Measurements from ENCODE around the gene C1orf56. TPM values are rescaled to one million over a fixed set of nuclear protein-coding genes. Genes with fewer than 3 reads are reported as not detected.
A peak's percentile ranks its signal among the peaks of the same experiment; 100 is the strongest.

Gene C1orf56
- total RNA-seq, 3 donors from 2014 or later (not counting 1 experiment from before 2014, with no cell fraction given), result 1.6 to 3.3 (median 1.9) TPM

GRCh38 chr1:151050051-151050688 is 2.6 kb downstream of the C1orf56 start:
- H3K36me3 ChIP-seq (ENCODE audit: control insufficient read depth, insufficient read depth, low read length), result peaks cover 44% of the 10 kb centered on the region
- H3K27me3 Mint-ChIP-seq (ENCODE audit: low read depth in 2 of 2), result no peaks in the 10 kb centered on the region
- no peak for ATAC-seq
- TF ChIP-seq CTCF (IDR thresholded peaks at IDR 0.05), result no peak
- DNase-seq, result no peak
- H3K9me3 Mint-ChIP-seq, result no peaks in the 10 kb centered on the region
- WGBS (ENCODE audit: insufficient coverage), result no CpG with 5 or more reads among the region's 2 CpGs
- H3K4me1 ChIP-seq (ENCODE audit: control insufficient read depth, insufficient read depth, low read length), result peaks cover 41% of the 10 kb centered on the region
- H3K36me3 Mint-ChIP-seq, result peaks cover 25% of the 10 kb centered on the region
- H3K27ac ChIP-seq (ENCODE audit: low read length), result peak overlapping the region; percentile 19
- H3K4me3 Mint-ChIP-seq, result peak overlapping the region; percentile 96
- no peaks in the 10 kb centered on the region for H3K27me3 ChIP-seq (ENCODE audit: control insufficient read depth, insufficient read depth, low read length)
- intact Hi-C loops (cut with micrococcal nuclease), result no loop called here
- peak overlapping the region; percentile 98 to 99 for H3K27ac Mint-ChIP-seq
- no peaks in the 10 kb centered on the region for H3K9me3 ChIP-seq (ENCODE audit: control insufficient read depth, insufficient read depth, low read length)
- H3K4me1 Mint-ChIP-seq, result peaks cover 69 to 75% of the 10 kb centered on the region in 2 donors
- no peak overlapping the region for H3K4me3 ChIP-seq (ENCODE audit: low read length)

- Histone ChIP-seq H3K27me3 (ENCODE audit: control insufficient read depth, insufficient read depth, low read length) (no peaks in the 10 kb centered on the region), H3K4me1 (ENCODE audit: control insufficient read depth, insufficient read depth, low read length) (peaks cover 54% of the 10 kb centered on the region), H3K9me3 (ENCODE audit: control insufficient read depth, insufficient read depth, low read length) (no peaks in the 10 kb centered on the region), H3K4me3 (ENCODE audit: low read length) (no peak overlapping the region), H3K27ac (ENCODE audit: low read length) (peak overlapping the region; percentile 34), H3K36me3 (ENCODE audit: control insufficient read depth, insufficient read depth, low read length) (peaks cover 56% of the 10 kb centered on the region)
- no peaks in the 10 kb centered on the region for H3K27me3 Mint-ChIP-seq (ENCODE audit: low read depth in 2 of 2)
- peak overlapping the region; percentile 37 for H3K4me3 Mint-ChIP-seq
- 84% methylated on average over 2 of the region's 2 CpGs for WGBS (ENCODE audit: insufficient coverage)
- peaks cover 80% of the 10 kb centered on the region in 2 donors for H3K4me1 Mint-ChIP-seq
- ATAC-seq (no peak), DNase-seq (no peak)
- no peaks in the 10 kb centered on the region for H3K9me3 Mint-ChIP-seq
- peaks cover 33% of the 10 kb centered on the region for H3K36me3 Mint-ChIP-seq
- intact Hi-C loops (cut with micrococcal nuclease), result no loop called here
- H3K27ac Mint-ChIP-seq, result peak overlapping the region; percentile 98 to 99
- TF ChIP-seq CTCF (IDR thresholded peaks at IDR 0.05), result no peak
Measured at GRCh38 chr1:151051356-151052009, 3.9 kb downstream of the C1orf56 start.

- H3K27me3 ChIP-seq (ENCODE audit: control insufficient read depth, insufficient read depth, low read length), result no peaks in the 10 kb centered on the region
- H3K4me3 ChIP-seq (ENCODE audit: low read length), result peak overlapping the region; percentile 95
- H3K27ac ChIP-seq (ENCODE audit: low read length), result peak overlapping the region; percentile 89
- 78% methylated on average over 4 of the region's 4 CpGs for WGBS (ENCODE audit: insufficient coverage)
- H3K4me1 ChIP-seq (ENCODE audit: control insufficient read depth, insufficient read depth, low read length), result peaks cover 46% of the 10 kb centered on the region
- DNase-seq (no peak), ATAC-seq (no peak)
- Mint-ChIP-seq H3K4me1 (peaks cover 77 to 80% of the 10 kb centered on the region in 2 donors), H3K9me3 (no peaks in the 10 kb centered on the region), H3K27ac (peak overlapping the region; percentile 98 to 99), H3K4me3 (peak overlapping the region; percentile 92), H3K27me3 (ENCODE audit: low read depth in 2 of 2) (no peaks in the 10 kb centered on the region), H3K36me3 (peaks cover 43% of the 10 kb centered on the region)
- peaks cover 60% of the 10 kb centered on the region for H3K36me3 ChIP-seq (ENCODE audit: control insufficient read depth, insufficient read depth, low read length)
- TF ChIP-seq CTCF (IDR thresholded peaks at IDR 0.05), result no peak
- intact Hi-C loops (cut with micrococcal nuclease), result loop anchor here (5.0 kb wide), 3 partner anchors 33 to 483 kb away; partner anchors contain the start of gene ZNF687
- H3K9me3 ChIP-seq (ENCODE audit: control insufficient read depth, insufficient read depth, low read length), result no peaks in the 10 kb centered on the region
Measured at GRCh38 chr1:151054971-151055547, 7.5 kb downstream of the C1orf56 start.
